Measurements from ENCODE around the gene VTI1A. TPM values are rescaled to one million over a fixed set of nuclear protein-coding genes. Genes with fewer than 3 reads are reported as not detected.

Gene VTI1A
- total RNA-seq, 4 donors from 2014 or later, result 43.5 to 80.4 (median 62.3) TPM

DNA sequence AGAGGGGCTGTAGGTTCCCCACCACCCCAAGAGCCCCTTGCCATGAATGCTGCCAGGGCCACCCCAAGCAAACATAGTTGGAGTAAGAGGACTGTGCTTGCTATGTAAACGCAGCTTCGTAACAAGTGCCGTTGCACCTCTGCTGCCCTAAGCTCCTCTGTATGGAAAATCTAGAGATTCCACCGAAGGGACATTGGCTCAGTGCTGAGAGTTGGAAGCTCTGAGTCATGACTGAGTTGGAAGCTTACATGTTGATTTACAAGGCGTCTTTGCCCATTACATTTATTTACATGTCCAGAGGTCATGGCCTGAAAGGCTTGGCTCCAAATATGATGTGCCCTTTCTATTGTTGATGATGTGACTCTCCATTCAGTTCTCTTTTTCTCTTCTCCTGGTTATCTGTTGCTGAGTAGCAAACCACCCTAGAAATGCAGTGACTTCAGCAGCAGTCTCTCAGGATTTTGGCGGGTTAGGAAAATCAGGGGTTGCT lies 270.0 kb downstream of the VTI1A start:
- TF ChIP-seq, protein P1, sequence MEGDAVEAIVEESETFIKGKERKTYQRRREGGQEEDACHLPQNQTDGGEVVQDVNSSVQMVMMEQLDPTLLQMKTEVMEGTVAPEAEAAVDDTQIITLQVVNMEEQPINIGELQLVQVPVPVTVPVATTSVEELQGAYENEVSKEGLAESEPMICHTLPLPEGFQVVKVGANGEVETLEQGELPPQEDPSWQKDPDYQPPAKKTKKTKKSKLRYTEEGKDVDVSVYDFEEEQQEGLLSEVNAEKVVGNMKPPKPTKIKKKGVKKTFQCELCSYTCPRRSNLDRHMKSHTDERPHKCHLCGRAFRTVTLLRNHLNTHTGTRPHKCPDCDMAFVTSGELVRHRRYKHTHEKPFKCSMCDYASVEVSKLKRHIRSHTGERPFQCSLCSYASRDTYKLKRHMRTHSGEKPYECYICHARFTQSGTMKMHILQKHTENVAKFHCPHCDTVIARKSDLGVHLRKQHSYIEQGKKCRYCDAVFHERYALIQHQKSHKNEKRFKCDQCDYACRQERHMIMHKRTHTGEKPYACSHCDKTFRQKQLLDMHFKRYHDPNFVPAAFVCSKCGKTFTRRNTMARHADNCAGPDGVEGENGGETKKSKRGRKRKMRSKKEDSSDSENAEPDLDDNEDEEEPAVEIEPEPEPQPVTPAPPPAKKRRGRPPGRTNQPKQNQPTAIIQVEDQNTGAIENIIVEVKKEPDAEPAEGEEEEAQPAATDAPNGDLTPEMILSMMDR (IDR thresholded peaks at IDR 0.05), result no peak
- DNase-seq (ENCODE audit: low spot score) (no peak), ATAC-seq (ENCODE audit: low FRiP score) (no peak)

DNA sequence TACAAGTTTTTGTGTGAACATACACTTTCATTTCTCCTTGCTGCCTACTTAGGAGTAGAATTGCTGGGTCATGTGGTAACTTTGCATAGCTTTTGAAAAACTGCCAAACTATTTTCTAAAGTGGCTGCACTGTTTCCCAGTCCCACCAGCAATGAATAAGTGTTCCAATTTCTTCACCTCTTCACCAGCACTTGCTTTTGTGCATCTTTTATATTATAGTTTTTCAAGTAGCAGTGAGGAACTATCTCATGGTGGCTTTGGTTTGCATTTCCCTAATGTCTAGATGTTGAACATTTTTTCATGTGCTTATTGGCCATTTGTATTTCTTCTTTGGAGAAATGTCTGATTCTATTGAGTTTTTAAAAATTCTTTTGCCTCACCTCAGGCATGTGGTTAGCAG lies 273.2 kb downstream of the VTI1A start:
- no peak for DNase-seq (ENCODE audit: low spot score)
- TF ChIP-seq, protein P1 (IDR thresholded peaks at IDR 0.05), result no peak
- no peak for ATAC-seq (ENCODE audit: low FRiP score)

DNA sequence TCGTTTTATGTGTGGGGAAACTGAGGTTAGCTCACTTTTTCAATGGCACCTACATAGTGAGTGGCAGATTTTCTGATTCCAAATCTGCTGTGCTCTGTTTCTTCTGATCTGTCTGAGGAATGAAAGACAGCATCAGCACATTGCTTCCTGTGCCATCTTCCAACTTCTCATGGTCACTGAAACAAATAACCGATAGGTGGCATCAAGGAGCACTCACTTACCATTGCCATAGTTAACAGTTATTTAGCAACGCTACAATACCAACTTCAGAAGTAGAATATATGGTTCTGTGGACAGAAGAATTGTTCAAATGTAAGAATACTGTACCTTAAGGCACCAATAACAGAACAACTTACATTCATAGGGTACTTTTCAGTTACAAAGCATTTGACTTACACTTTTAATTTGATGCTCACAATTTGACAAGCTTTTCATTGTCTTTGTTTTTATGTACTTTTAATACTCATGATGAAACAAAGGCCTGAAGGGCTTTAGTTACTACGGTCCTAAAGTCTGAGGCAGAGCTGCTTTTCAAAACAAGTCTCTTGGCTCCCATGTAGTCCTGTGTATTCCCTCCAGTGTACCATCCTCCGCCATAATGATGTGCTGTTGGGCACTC lies 274.2 kb downstream of the VTI1A start:
- DNase-seq (ENCODE audit: low spot score), result no peak
- TF ChIP-seq, protein P1 (IDR thresholded peaks at IDR 0.05), result no peak
- ATAC-seq (ENCODE audit: low FRiP score), result no peak

DNA sequence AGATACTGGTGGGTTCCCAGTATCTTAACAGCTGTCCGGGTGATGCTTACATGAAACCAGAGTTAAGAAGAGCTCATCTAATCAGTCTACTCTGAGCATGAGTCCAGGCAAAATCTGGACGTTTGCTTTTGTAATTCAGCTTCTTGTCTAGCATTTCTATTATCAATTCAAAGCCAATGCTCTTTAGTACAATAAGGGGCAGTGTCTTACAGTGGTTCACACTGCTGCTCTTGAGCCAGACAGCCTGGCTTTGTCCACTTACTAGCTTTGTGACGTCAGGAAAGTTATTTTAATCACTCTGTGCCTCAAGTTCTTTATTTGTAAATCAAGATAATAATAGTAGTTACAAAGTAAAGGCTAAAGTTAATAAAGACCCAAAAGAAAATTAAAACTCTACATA lies 275.7 kb downstream of the VTI1A start:
- ATAC-seq (ENCODE audit: low FRiP score), result no peak
- TF ChIP-seq, protein P1 (IDR thresholded peaks at IDR 0.05), result no peak
- no peak for DNase-seq (ENCODE audit: low spot score)

DNA sequence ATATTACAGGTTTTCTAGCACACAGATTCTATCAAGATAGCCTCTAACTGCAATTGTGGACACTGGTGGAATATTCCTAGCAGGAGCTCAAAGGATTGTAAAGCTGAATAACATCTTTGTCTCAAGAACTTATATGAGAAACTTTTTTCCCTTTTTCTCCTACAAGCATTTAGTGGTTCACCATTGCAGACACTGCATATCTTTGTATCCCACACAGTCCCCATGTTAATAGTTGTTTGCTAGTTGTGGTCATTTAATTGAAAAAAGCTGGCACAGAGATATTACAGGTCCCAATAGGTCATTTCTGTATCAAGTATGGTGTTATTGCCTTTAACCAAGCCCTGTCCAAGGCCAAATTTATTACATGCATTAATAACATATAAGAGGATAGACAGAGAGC lies 276.9 kb downstream of the VTI1A start:
- TF ChIP-seq, protein P1 (IDR thresholded peaks at IDR 0.05), result no peak
- ATAC-seq (ENCODE audit: low FRiP score), result no peak
- no peak for DNase-seq (ENCODE audit: low spot score)

DNA sequence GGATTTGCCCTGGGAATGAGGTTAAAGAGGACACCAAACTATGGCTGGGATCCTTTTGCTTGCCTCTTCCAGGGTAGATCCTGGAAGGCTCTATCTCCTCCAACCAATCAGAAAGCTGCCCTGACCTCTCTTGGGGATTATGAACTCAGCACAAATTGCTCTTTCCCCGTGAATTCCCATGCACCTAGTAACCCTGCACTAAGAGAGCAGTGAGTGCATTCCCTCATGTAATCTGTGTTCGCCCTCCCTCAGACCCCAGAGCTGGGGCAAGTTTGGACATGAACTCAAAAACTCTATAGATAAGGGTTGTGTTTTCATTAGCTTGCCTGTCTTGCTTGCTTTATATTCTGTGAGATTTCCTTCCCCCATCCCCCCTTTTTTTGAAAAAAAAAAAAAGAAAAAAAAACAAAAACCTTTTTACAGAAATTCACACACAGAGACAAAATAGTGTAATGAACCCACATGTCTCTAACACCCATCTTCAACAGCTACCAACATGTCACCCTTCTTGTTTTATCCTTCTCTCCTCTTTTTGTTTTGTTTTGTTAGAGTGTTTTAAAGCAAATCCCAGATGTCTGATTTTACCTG lies 277.5 kb downstream of the VTI1A start:
- DNase-seq (ENCODE audit: low spot score) (no peak), ATAC-seq (ENCODE audit: low FRiP score) (no peak)
- TF ChIP-seq, protein P1 (IDR thresholded peaks at IDR 0.05), result no peak
